ENCODE data around the gene TIMM9.

Gene TIMM9, protein sequence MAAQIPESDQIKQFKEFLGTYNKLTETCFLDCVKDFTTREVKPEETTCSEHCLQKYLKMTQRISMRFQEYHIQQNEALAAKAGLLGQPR

DNA sequence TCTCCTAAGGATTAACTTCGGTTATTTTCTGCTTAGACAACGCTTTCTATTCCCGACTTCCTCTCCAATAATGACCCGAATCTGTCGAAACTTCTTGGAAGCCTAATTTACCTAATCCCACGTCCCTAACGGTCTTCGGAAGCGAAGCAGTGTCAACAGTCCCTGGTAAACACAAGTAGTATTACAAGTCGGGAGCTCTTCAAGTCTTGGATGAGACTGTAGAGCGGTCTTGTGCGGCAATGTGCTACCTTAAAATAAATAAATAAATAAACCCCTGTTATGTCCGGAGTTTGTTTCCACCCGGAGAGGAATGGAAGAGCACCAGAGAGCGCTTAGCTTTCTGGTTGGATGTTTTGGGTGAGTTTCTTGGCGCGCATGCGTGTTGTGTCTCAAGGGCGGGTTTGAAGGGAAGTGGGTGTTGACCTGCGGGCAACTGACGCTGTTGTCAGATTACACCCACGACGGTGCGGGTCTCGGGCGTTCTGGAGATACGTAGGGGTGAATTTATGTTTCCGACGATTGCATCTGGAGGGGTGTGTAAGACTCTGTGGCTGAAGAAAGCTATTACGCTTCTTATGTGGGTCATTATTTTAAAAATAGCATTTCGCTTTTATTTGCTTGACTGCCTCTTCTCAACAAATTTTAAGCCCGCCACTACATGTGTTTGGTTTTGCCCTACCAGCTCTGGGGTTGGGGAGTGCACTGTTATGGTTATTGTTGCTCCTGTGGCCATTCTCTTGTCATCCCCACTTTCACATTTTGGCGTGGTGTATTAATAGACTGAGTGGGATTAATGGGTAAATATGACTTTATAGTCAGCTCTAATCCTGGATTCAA lies at the start of gene TIMM9, which contains the start of gene KIAA0586:
Gene TIMM9 (minus strand): TSS at position 251 of the 837 bp plus-strand sequence. CDS start 15,586 bp downstream, outside the sequence.
Gene KIAA0586 (plus strand): TSS at position 439 of the 837 bp plus-strand sequence. CDS start 546 bp downstream, outside the sequence.
- peak within 1 kb of the TSS; percentile 96 for H3K4me3 Mint-ChIP-seq
- H3K9me3 Mint-ChIP-seq: no peaks in the 10 kb centered on the region
- peaks cover 4% of the 10 kb centered on the region for H3K27me3 Mint-ChIP-seq
- peak within 1 kb of the TSS; percentile 98 for H3K27ac Mint-ChIP-seq
- H3K4me1 Mint-ChIP-seq (ENCODE audit: low read depth): peaks cover 61% of the 10 kb centered on the region
- H3K36me3 Mint-ChIP-seq (ENCODE audit: low read depth): peaks cover 37% of the 10 kb centered on the region

DNA sequence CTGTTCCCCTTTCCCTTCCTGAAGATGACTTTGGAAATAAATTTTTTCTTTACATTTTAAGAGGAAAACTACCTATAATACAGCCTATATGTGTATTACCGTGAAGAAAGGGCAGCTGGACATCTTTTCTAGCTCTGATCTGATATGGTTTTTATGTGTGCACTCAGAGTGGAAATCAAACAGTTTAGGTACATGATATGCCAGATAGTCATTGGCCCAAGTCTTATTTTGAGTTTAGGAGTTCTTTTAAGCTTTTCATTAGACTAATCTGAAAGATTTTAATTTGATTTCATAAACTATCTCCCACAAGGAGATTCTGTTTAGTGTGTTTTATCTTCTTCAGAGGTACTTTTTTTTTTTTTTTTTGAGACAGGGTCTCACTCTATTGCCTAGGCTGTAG lies 49.0 kb upstream of the TIMM9 start:
- no peak overlapping the region for H3K27ac Mint-ChIP-seq
- H3K36me3 Mint-ChIP-seq (ENCODE audit: low read depth): peaks cover 36% of the 10 kb centered on the region
- no peaks in the 10 kb centered on the region for H3K4me1 Mint-ChIP-seq (ENCODE audit: low read depth)
- H3K27me3 Mint-ChIP-seq: no peaks in the 10 kb centered on the region
- no peak overlapping the region for H3K4me3 Mint-ChIP-seq
- H3K9me3 Mint-ChIP-seq: no peaks in the 10 kb centered on the region

DNA sequence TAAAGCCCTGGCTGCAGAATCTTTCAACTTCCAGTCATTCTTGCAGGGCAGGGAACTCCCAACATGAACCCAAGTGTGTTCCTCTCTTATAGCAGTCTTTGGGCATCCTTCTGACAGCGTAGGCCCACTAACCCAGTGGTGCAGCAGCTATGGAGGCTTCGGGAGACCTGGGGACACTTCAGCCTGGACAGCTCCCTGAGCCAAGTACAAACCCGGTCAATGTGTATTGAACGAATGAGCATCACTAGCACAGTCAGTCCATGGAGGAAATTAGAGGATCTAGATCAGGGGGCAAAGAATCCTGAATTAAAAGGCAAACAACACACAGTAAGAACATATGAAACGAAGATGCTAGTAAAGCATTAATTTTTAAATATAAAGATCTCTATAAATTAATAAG lies 42.0 kb upstream of the TIMM9 start:
- H3K27me3 Mint-ChIP-seq: no peaks in the 10 kb centered on the region
- no peak overlapping the region for H3K4me3 Mint-ChIP-seq
- H3K36me3 Mint-ChIP-seq (ENCODE audit: low read depth): peaks cover 56% of the 10 kb centered on the region
- H3K9me3 Mint-ChIP-seq: no peaks in the 10 kb centered on the region
- H3K27ac Mint-ChIP-seq: no peak overlapping the region
- no peaks in the 10 kb centered on the region for H3K4me1 Mint-ChIP-seq (ENCODE audit: low read depth)

DNA sequence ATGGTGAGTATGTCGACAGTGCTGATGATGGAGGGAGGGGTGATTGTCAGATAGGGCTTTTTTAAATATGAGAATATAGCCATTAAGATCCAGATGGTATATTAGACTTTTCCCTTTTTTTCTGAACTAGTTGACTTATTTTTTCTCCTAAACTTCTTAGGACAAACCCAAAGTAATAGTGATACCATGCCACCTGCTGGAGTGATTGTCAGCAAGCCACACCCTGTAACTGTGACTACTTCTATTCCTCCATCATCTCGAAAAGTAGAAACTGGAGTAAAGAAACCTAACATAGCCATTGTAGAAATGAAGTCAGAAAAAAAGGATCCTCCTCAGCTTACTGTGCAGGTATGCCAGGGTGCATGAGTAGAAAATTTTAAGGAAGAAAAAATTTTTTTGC lies 40.2 kb upstream of the TIMM9 start:
- no peak overlapping the region for H3K27ac Mint-ChIP-seq

DNA sequence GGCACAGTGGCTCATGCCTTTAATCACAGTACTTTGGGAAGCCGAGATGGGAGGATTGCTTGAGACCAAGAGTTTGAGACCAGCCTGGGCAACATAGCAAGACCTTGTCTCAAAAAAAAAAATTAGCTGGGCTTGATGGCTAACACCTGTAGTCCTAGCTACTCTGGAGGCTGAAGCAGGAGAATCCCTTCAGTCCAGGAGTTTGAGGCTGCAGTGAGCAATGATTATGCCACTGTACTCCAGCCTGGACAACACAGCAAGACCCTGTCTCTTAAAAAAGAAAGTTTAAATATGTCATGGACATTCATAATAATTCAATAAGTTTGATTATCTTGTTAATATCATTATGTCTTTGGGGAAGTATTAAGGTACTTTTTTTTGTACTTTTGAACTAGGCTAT lies 39.1 kb upstream of the TIMM9 start:
- no peaks in the 10 kb centered on the region for H3K4me1 Mint-ChIP-seq (ENCODE audit: low read depth)
- H3K27me3 Mint-ChIP-seq: no peaks in the 10 kb centered on the region
- no peaks in the 10 kb centered on the region for H3K9me3 Mint-ChIP-seq
- H3K27ac Mint-ChIP-seq: no peak overlapping the region
- H3K4me3 Mint-ChIP-seq: no peak overlapping the region
- H3K36me3 Mint-ChIP-seq (ENCODE audit: low read depth): peaks cover 63% of the 10 kb centered on the region

More for the DNA sequence above, 40.2 kb upstream of the TIMM9 start:
- Mint-ChIP-seq H3K27me3 (no peaks in the 10 kb centered on the region), H3K4me3 (no peak overlapping the region), H3K4me1 (ENCODE audit: low read depth) (no peaks in the 10 kb centered on the region), H3K9me3 (no peaks in the 10 kb centered on the region), H3K36me3 (ENCODE audit: low read depth) (peaks cover 65% of the 10 kb centered on the region)

DNA sequence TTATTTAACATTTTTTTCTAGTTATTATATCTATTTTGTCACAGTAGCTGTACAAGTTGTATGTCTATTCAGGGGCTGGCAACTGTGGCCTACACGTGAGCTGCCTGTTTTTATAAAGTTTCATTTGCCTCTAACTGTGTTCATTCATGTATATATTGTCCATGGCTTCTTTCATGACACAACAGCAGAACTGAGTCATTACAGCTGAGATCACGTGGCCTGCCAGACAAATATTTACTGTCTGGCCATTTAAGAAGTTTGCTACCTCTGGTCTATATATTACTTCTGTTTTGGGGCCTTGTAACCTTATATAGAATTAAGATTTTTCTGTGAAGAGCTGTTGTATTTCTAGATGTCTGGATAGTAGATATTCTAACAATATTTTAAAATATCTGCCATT lies 38.1 kb upstream of the TIMM9 start:
- Mint-ChIP-seq H3K4me3 (no peak overlapping the region), H3K27ac (no peak overlapping the region), H3K4me1 (ENCODE audit: low read depth) (no peaks in the 10 kb centered on the region), H3K36me3 (ENCODE audit: low read depth) (peaks cover 65% of the 10 kb centered on the region), H3K27me3 (no peaks in the 10 kb centered on the region), H3K9me3 (no peaks in the 10 kb centered on the region)

DNA sequence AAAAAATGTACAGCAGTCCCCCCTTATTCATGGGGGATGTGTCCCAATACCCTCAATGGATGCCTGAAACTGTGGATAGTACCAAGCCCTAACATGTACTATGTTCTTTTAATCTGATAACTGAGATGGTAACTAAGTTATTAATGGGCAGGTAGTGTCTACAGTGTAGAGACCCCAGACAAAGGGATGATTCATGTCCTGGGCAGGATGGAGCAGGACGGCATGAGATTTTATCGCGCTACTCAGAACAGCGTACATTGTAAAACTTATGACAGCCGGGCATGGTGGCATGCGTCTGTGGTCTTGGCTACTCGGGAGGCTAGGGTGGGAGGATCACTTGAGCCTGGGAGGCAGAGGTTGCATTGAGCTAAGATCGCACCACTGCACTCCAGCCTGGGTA lies 37.3 kb upstream of the TIMM9 start:
- H3K27ac Mint-ChIP-seq: no peak overlapping the region
- H3K36me3 Mint-ChIP-seq (ENCODE audit: low read depth): peaks cover 69% of the 10 kb centered on the region
- no peak overlapping the region for H3K4me3 Mint-ChIP-seq
- H3K9me3 Mint-ChIP-seq: no peaks in the 10 kb centered on the region
- H3K27me3 Mint-ChIP-seq: no peaks in the 10 kb centered on the region
- no peaks in the 10 kb centered on the region for H3K4me1 Mint-ChIP-seq (ENCODE audit: low read depth)

DNA sequence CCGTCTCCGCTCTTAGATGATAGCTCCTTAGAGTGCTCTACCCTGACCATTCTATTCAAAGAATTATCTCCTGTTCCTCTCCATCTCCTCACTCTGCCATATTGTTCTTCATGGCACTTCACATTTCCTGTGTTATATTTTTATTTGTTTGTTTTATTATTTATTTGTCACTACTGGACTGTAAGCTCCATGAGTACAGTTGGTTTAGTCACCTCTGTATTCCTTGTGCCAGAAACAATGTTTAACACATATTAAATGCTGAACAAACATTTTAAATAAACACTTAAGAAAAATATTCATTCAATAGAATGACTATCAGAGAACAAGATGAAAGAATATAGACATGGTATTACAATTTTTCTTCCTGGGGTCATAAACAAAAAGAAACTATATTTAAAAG lies 35.8 kb upstream of the TIMM9 start:
- Mint-ChIP-seq H3K4me1 (ENCODE audit: low read depth) (no peaks in the 10 kb centered on the region), H3K36me3 (ENCODE audit: low read depth) (peaks cover 62% of the 10 kb centered on the region)

DNA sequence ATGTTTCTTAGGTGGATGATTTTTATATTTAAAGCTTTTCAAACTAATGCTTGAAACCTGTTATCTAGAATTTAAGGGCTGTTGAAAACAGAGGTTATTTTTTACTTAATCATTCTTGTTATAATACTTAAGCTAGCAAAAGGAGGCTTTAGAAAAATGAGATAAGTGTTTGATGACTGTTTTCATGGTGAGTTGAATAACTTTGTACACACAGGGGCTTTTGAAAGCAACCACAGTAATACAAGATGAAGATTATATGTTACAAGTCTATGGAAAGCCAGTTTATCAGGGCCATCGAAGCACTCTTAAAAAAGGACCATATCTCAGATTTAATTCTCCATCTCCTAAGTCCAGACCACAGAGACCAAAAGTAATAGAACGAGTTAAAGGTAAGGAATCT lies 33.4 kb upstream of the TIMM9 start:
- H3K4me3 Mint-ChIP-seq: no peak overlapping the region
- H3K27me3 Mint-ChIP-seq: no peaks in the 10 kb centered on the region
- H3K4me1 Mint-ChIP-seq (ENCODE audit: low read depth): no peaks in the 10 kb centered on the region
- H3K9me3 Mint-ChIP-seq: no peaks in the 10 kb centered on the region
- H3K36me3 Mint-ChIP-seq (ENCODE audit: low read depth): peaks cover 57% of the 10 kb centered on the region
- no peak overlapping the region for H3K27ac Mint-ChIP-seq

More for the DNA sequence above, 35.8 kb upstream of the TIMM9 start:
- Mint-ChIP-seq H3K4me3 (no peak overlapping the region), H3K9me3 (no peaks in the 10 kb centered on the region), H3K27ac (no peak overlapping the region), H3K27me3 (no peaks in the 10 kb centered on the region)

DNA sequence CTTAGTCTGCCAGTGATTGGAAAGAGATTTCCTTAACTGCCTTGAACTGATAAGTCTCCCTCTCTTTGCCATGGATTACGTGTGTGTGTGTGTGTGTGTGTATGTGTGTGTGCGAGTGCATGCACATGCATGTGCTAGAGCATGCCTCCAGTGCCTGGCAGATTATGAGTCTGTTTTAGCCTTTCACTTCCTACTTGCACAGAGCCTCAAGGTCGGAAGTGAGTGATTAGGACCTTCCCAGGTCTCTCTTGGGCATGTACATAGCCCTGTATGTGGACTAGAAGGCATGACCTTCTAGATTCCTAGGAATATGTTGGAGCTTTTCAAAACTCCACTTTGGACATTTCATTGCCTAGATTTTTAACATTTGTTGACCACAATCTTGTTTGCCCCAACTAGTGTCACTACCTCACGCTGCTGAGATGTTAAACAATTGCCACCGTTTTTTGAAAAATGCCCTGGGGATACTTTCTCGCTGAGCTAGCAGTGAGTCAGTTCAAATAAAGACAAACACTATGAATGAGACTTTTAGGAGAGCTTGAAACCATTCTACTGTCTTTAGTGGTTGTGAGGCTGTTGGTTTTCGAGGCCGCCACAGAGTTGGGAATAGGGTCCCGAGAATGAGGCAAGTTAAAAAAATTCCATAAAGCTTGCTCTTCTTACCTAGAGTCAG lies 28.4 kb upstream of the TIMM9 start:
- Mint-ChIP-seq H3K27ac (no peak overlapping the region), H3K4me1 (ENCODE audit: low read depth) (no peaks in the 10 kb centered on the region), H3K9me3 (no peaks in the 10 kb centered on the region), H3K27me3 (no peaks in the 10 kb centered on the region), H3K4me3 (no peak overlapping the region), H3K36me3 (ENCODE audit: low read depth) (peaks cover 46% of the 10 kb centered on the region)

DNA sequence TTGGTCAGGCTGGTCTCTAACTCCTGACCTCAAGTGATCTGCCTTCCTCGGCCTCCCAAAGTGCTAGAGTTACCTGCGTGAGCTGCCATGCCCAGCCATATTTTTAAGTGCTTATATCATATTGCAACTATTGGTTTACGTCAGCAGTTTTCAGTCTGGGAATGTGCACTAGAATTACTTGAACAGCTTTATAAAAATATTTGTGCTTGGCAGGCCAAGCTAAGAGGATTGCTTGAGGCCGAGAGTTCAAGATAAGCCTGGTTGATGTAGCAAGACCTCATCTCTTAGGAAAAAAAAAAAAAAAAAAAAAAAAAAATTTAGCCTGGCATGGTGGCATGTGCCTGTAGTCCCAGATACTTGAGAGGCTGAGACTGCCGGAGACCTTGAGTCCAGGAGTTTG lies 17.3 kb upstream of the TIMM9 start:
- Mint-ChIP-seq H3K9me3 (no peaks in the 10 kb centered on the region), H3K36me3 (ENCODE audit: low read depth) (peaks cover 39% of the 10 kb centered on the region), H3K4me3 (no peak overlapping the region), H3K4me1 (ENCODE audit: low read depth) (no peaks in the 10 kb centered on the region), H3K27ac (no peak overlapping the region), H3K27me3 (no peaks in the 10 kb centered on the region)

DNA sequence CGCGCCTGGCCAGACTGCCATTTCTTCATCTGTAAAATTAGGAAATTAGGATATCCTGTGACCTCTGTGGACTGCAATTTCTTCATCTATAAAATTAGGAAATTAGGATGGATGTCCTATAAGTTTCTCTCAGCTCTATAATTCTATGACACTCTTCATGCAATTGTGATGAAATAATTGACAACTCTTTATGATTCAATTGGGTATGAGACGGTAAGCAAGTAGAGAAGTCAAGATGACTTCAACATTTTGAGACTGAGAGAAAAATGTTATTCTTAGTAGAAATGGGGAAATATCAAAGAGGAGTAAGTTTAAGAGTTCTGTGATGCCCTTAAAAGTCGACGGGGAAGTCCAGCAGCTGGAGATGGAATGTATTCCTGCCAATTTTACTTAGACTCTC lies 12.1 kb upstream of the TIMM9 start:
- Mint-ChIP-seq H3K9me3 (no peaks in the 10 kb centered on the region), H3K27ac (no peak overlapping the region), H3K36me3 (ENCODE audit: low read depth) (peaks cover 50% of the 10 kb centered on the region), H3K27me3 (no peaks in the 10 kb centered on the region), H3K4me3 (no peak overlapping the region), H3K4me1 (ENCODE audit: low read depth) (no peaks in the 10 kb centered on the region)

DNA sequence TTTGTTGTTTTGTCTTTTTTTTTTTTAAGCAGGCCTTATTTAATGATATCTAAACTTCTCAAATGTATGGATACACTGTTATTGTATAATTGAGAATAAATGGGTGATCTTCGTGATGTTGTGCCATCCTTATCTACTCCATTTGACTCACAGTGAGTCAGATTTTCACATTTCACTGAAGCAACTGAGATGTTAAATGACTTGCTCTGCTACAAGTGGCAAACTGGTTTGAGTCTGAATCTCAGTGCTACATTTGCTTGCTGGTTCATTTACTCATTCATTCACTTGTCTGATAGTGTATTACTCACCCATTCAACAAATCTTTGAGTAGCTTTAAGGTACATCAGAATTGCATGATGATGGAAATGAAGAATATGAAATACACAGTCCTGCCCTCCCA lies 2.8 kb upstream of the TIMM9 start:
- H3K36me3 Mint-ChIP-seq (ENCODE audit: low read depth): peaks cover 34% of the 10 kb centered on the region
- H3K9me3 Mint-ChIP-seq: no peaks in the 10 kb centered on the region
- H3K4me1 Mint-ChIP-seq (ENCODE audit: low read depth): peaks cover 47% of the 10 kb centered on the region
- H3K27ac Mint-ChIP-seq: peak overlapping the region; percentile 10
- peaks cover 4% of the 10 kb centered on the region for H3K27me3 Mint-ChIP-seq
- H3K4me3 Mint-ChIP-seq: peak overlapping the region; percentile 30

DNA sequence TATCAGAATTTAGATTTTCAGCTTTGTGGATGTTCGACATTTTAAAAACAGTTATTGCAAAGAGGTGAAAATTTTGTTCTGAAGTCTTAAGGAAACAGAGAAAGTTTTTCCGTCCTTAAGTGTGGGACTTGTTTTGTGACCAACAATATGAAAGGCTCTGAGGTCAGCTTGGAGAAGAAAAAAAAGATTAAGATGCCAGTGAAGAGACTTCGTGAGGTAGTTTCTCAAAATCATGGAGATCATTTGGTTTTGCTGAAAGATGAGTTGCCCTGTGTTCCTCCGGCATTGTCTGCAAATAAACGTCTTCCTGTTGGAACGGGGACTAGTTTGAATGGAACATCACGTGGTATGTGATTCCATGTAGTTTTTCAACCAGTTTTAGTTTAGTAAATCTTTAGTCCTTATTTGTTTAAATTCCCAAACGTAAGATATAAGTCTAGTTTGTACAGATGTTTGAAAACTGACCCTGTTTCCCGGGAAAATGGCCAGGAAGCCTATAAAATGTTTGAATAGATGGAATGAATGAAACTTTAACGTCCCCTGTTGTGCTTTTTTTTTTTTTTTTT lies 870 bp upstream of the TIMM9 start:
- peak overlapping the region; percentile 96 for H3K4me3 Mint-ChIP-seq
- H3K4me1 Mint-ChIP-seq (ENCODE audit: low read depth): peaks cover 61% of the 10 kb centered on the region
- H3K9me3 Mint-ChIP-seq: no peaks in the 10 kb centered on the region
- H3K27ac Mint-ChIP-seq: peak overlapping the region; percentile 98
- peaks cover 38% of the 10 kb centered on the region for H3K36me3 Mint-ChIP-seq (ENCODE audit: low read depth)
- H3K27me3 Mint-ChIP-seq: peaks cover 4% of the 10 kb centered on the region

DNA sequence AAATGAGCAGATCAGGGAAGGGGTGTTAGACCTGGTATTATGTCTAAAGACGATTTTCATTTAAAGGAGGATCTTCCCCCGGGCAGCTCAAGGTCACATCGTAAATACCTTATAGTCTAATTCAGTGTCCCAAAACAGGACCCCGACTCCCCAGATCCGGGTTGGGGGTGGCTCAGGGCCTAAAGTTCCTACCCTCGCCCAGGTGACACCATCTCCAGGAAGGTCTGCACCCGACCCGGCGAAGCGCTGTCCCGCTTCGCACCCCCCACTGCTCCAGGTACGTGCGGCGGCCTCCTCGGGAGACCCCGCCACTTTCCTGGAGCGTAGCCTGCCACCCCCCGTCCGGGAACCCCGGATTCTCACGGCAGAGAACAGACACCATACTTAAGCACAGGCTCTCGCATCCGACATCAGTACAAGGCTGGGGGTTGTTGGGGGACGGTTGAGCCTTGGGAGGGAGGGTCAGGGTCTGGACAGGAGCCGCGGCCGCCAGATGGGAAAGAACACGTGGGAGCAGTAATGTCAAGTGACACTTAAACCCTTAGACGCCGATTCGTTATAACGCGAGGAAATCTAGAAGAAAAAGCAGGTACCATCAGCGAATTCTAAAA lies 556 bp downstream of the TIMM9 start:
- Mint-ChIP-seq H3K27ac (peak overlapping the region; percentile 98), H3K9me3 (no peaks in the 10 kb centered on the region), H3K4me1 (ENCODE audit: low read depth) (peaks cover 61% of the 10 kb centered on the region), H3K27me3 (peaks cover 4% of the 10 kb centered on the region), H3K36me3 (ENCODE audit: low read depth) (peaks cover 36% of the 10 kb centered on the region), H3K4me3 (peak overlapping the region; percentile 96)
